CD14-positive monocyte (primary cell): Measurements from ENCODE around the gene DENND4B. TPM values are rescaled to one million over a fixed set of nuclear protein-coding genes. Genes with fewer than 3 reads are reported as not detected.

Experiments used
- DNase-seq, 3 donors: peaks; one replicate each; pipeline ENCODE4 v3.0.0-alpha.2; 2011 to 2022
- H2AFZ ChIP-seq: 2 replicates; pipeline ENCODE4 v1.6.0; 2012; ENCODE audit warnings: mild to moderate bottlenecking, low read depth, low read length, inconsistent platforms; ENCODE audit not compliant: insufficient read depth, poor library complexity, severe bottlenecking
- H3K27ac ChIP-seq, 2 donors: 1 replicate in 1 of 2; 2 replicates in 1 of 2; pipeline ENCODE4 v1.5.1; 2012 to 2013; ENCODE audit warnings: low read length in 2 of 2, control low read depth in 1 of 2, inconsistent platforms in 1 of 2, low read depth in 1 of 2, mild to moderate bottlenecking in 1 of 2
- H3K27me3 ChIP-seq, 2 donors: one replicate each; pipeline versions ENCODE4 v1.6.0 to v1.6.1; 2011 to 2013; ENCODE audit warnings: low read length in 2 of 2; ENCODE audit not compliant: control insufficient read depth in 2 of 2, insufficient read depth in 2 of 2
- H3K36me3 ChIP-seq, 2 donors: replicated peaks in 1 of 2; 1 replicate in 1 of 2; 2 replicates in 1 of 2; pipeline versions ENCODE4 v1.5.1 to v1.6.1; 2012 to 2013; ENCODE audit warnings: low read length in 2 of 2, control low read depth in 1 of 2, inconsistent platforms in 1 of 2, mild to moderate bottlenecking in 1 of 2; ENCODE audit not compliant: insufficient read depth in 2 of 2, control insufficient read depth in 1 of 2
- H3K4me1 ChIP-seq, 2 donors: 1 replicate in 1 of 2; 2 replicates in 1 of 2; pipeline versions ENCODE4 v1.5.1 to v1.6.1; 2012 to 2013; ENCODE audit warnings: low read length in 2 of 2, control low read depth in 1 of 2, inconsistent platforms in 1 of 2, mild to moderate bottlenecking in 1 of 2, moderate library complexity in 1 of 2; ENCODE audit not compliant: insufficient read depth in 2 of 2, control insufficient read depth in 1 of 2
- H3K4me2 ChIP-seq: replicated peaks from 2 replicates; pipeline ENCODE3; 2012; ENCODE audit warnings: low read length, moderate library complexity, mild to moderate bottlenecking; ENCODE audit not compliant: poor library complexity, severe bottlenecking; ENCODE audit errors: extremely low read depth
- H3K4me3 ChIP-seq, 3 experiments: fragments of 200-600 bp in 1 of 3; sonication (generic) in 1 of 3; replicated peaks in 1 of 3; 1 replicate in 2 of 3; 2 replicates in 1 of 3; pipeline ENCODE4 v1.5.1; 2011 to 2013; ENCODE audit warnings: low read length in 3 of 3, mild to moderate bottlenecking in 3 of 3, control low read depth in 2 of 3, low read depth in 2 of 3, inconsistent platforms in 1 of 3, moderate library complexity in 1 of 3
- H3K79me2 ChIP-seq: 2 replicates; pipeline ENCODE4 v1.6.0; 2012; ENCODE audit warnings: mild to moderate bottlenecking, control low read depth, inconsistent platforms, low read length, moderate library complexity; ENCODE audit not compliant: insufficient read depth
- H3K9ac ChIP-seq: 2 replicates; pipeline ENCODE4 v1.6.0; 2017; ENCODE audit warnings: low read length, mild to moderate bottlenecking; ENCODE audit not compliant: insufficient read depth, poor library complexity, severe bottlenecking
- H3K9me3 ChIP-seq, 2 donors: replicated peaks in 1 of 2; 1 replicate in 1 of 2; 2 replicates in 1 of 2; pipeline versions ENCODE4 v1.5.1 to v1.6.1; 2012 to 2013; ENCODE audit warnings: low read length in 2 of 2, control low read depth in 1 of 2; ENCODE audit not compliant: control insufficient read depth in 1 of 2, insufficient read depth in 1 of 2
- H4K20me1 ChIP-seq: 2 replicates; pipeline ENCODE4 v1.6.0; 2012; ENCODE audit warnings: mild to moderate bottlenecking, low read length, control low read depth, moderate library complexity; ENCODE audit not compliant: insufficient read depth
- H3K27ac Mint-ChIP-seq, 7 donors: one replicate each; pipeline ENCODE4 v1.8.0; 2020; ENCODE audit warnings: mild to moderate bottlenecking in 7 of 7, mixed read lengths in 7 of 7, moderate library complexity in 6 of 7, inconsistent platforms in 2 of 7
- H3K27me3 Mint-ChIP-seq, 3 donors: one replicate each; pipeline ENCODE4 v1.8.0; 2021 to 2022; ENCODE audit warnings: low read depth in 3 of 3, mild to moderate bottlenecking in 3 of 3, mixed read lengths in 3 of 3, moderate library complexity in 3 of 3, inconsistent platforms in 1 of 3
- H3K36me3 Mint-ChIP-seq, 2 donors: one replicate each; pipeline ENCODE4 v1.8.0; 2020; ENCODE audit warnings: mixed read lengths in 2 of 2, inconsistent platforms in 1 of 2, mild to moderate bottlenecking in 1 of 2
- H3K4me1 Mint-ChIP-seq: one replicate; pipeline ENCODE4 v1.8.0; 2020; ENCODE audit warnings: mild to moderate bottlenecking, mixed read lengths
- H3K4me3 Mint-ChIP-seq, 2 donors: one replicate each; pipeline ENCODE4 v1.8.0; 2020; ENCODE audit warnings: mild to moderate bottlenecking in 2 of 2, mixed read lengths in 2 of 2, moderate library complexity in 1 of 2
- H3K9me3 Mint-ChIP-seq, 7 donors: one replicate each; pipeline ENCODE4 v1.8.0; 2020 to 2022; ENCODE audit warnings: mixed read lengths in 7 of 7, mild to moderate bottlenecking in 6 of 7, moderate library complexity in 6 of 7, inconsistent platforms in 2 of 7
- CTCF ChIP-seq: fragments of 200-600 bp; IDR thresholded peaks from one replicate; pipeline ENCODE4 v1.8.0; 2022; ENCODE audit warnings: antibody characterized with exemption, mild to moderate bottlenecking
- WGBS: methylation state at CpG from one replicate; pipeline ENCODE4 v1.1.5; 2013; ENCODE audit warnings: missing lambda C conversion rate; ENCODE audit not compliant: insufficient coverage; 5-methylcytosine and 5-hydroxymethylcytosine counted together
- intact Hi-C, 2 donors: fragments of 100-400 bp; cut with micrococcal nuclease; formaldehyde crosslinking; loops; one replicate each; pipeline versions ENCODE4 v1.15.0 to v1.15.1; 2023
- polyA plus RNA-seq, 3 donors: library from polyadenylated mRNA; depleted of rRNA in 1 of 3; unstranded in 2 of 3; stranded (reverse) in 1 of 3; fragments of 300-500 nt in 2 of 3; fragments of >200 nt in 1 of 3; fragmentation: Illumina TruSeq in 2 of 3; gene quantifications; 1 replicate in 2 of 3; 2 replicates in 1 of 3; pipeline ENCODE4 v1.2.3, GENCODE V29; 2012 to 2021

Gene DENND4B
- polyA plus RNA-seq, 3 donors = 7.8 to 324 (median 10.9) TPM

GRCh38 chr1:153908071-153908470 is 38.4 kb downstream of the DENND4B start:
- intact Hi-C loops = loop anchor here in 1 of 2 donors (10.0 kb wide), 1 partner anchor 63 kb away; no protein-coding TSS in a partner anchor
- peaks cover 2% of the 10 kb centered on the region for H3K4me1 Mint-ChIP-seq

GRCh38 chr1:153907134-153907533 is 39.4 kb downstream of the DENND4B start:
- intact Hi-C loops = loop anchor here in 1 of 2 donors (10.0 kb wide), 1 partner anchor 62 kb away; no protein-coding TSS in a partner anchor
- H3K27ac ChIP-seq = no peak overlapping the region
- Mint-ChIP-seq H3K27me3 (no peaks in the 10 kb centered on the region), H3K36me3 (peaks cover 16 to 45% of the 10 kb centered on the region in 2 donors), H3K4me3 (no peak overlapping the region), H3K9me3 (no peaks in the 10 kb centered on the region), H3K4me1 (peaks cover 2% of the 10 kb centered on the region), H3K27ac (peak overlapping the region in 1 of 7 donors; percentile 37)
- no peak for DNase-seq
- H3K4me2 ChIP-seq = no peak overlapping the region
- H3K9ac ChIP-seq = no peak overlapping the region
- WGBS = 100% methylated on average over 2 of the region's 6 CpGs
- H3K36me3 ChIP-seq = peaks cover 3 to 29% of the 10 kb centered on the region in 2 donors
- no peak overlapping the region for H2AFZ ChIP-seq
- TF ChIP-seq CTCF = no peak
- H3K79me2 ChIP-seq = peaks cover 99% of the 10 kb centered on the region
- H4K20me1 ChIP-seq = peaks cover 84% of the 10 kb centered on the region
- H3K9me3 ChIP-seq = no peaks in the 10 kb centered on the region
- H3K27me3 ChIP-seq = no peaks in the 10 kb centered on the region
- H3K4me3 ChIP-seq = no peak overlapping the region
- no peaks in the 10 kb centered on the region for H3K4me1 ChIP-seq

More at GRCh38 chr1:153908071-153908470, 38.4 kb downstream of the DENND4B start:
- Histone ChIP-seq H3K4me3 (no peak overlapping the region), H4K20me1 (peaks cover 84% of the 10 kb centered on the region), H2AFZ (no peak overlapping the region), H3K9me3 (no peaks in the 10 kb centered on the region), H3K4me2 (no peak overlapping the region), H3K4me1 (no peaks in the 10 kb centered on the region), H3K79me2 (peaks cover 99% of the 10 kb centered on the region), H3K27me3 (no peaks in the 10 kb centered on the region), H3K27ac (no peak overlapping the region), H3K9ac (no peak overlapping the region), H3K36me3 (peaks cover 0 to 21% of the 10 kb centered on the region in 2 donors)
- 100% methylated on average over 1 of the region's 6 CpGs for WGBS
- no peak for TF ChIP-seq CTCF
- DNase-seq = no peak
- H3K36me3 Mint-ChIP-seq = peaks cover 16 to 42% of the 10 kb centered on the region in 2 donors
- no peaks in the 10 kb centered on the region for H3K27me3 Mint-ChIP-seq
- no peak overlapping the region for H3K4me3 Mint-ChIP-seq
- H3K27ac Mint-ChIP-seq = peak overlapping the region in 2 of 7 donors; percentile 3 to 42
- no peaks in the 10 kb centered on the region for H3K9me3 Mint-ChIP-seq
